Hematopoietic multipotent progenitor cell (in vitro differentiated cells): Measurements from ENCODE around the gene RIMKLA. TPM values are rescaled to one million over a fixed set of nuclear protein-coding genes. Genes with fewer than 3 reads are reported as not detected.
A peak's percentile ranks its signal among the peaks of the same experiment; 100 is the strongest.

Source experiments
- DNase-seq, 3 donors: peaks; one replicate each; pipeline ENCODE4 v3.0.0-alpha.2; 2011 to 2015; ENCODE audit warnings: low read depth in 2 of 3, low spot score in 2 of 3
- total RNA-seq: library from RNA; depleted of rRNA; stranded (reverse); fragments of >200 nt; gene quantifications from one replicate; pipeline ENCODE4 v1.2.3, GENCODE V29; 2012

Gene RIMKLA
- total RNA-seq, 1 donor, result 0.27 TPM

GRCh38 chr1:42370876-42371549 lies 9.6 kb upstream of the RIMKLA start:
- no peak for DNase-seq

GRCh38 chr1:42372796-42373195 lies 7.8 kb upstream of the RIMKLA start:
- no peak for DNase-seq

GRCh38 chr1:42379794-42380585 lies 602 bp upstream of the RIMKLA start:
- DNase-seq, result peak in 2 of 3 donors; percentile 11 to 36

- peak in 1 of 3 donors; percentile 3 for DNase-seq
Measured at GRCh38 chr1:42381280-42381673, 685 bp downstream of the RIMKLA start.

- peak in 2 of 3 donors; percentile 20 to 47 for DNase-seq
Measured at GRCh38 chr1:42385283-42385682, 4.7 kb downstream of the RIMKLA start.

GRCh38 chr1:42386051-42386450 lies 5.5 kb downstream of the RIMKLA start:
- no peak for DNase-seq

- DNase-seq, result no peak
Measured at GRCh38 chr1:42392255-42392654, 11.7 kb downstream of the RIMKLA start.

- DNase-seq, result no peak
Measured at GRCh38 chr1:42392967-42393848, 12.6 kb downstream of the RIMKLA start.

- no peak for DNase-seq
Measured at GRCh38 chr1:42399315-42400100, 18.9 kb downstream of the RIMKLA start.

- peak in 1 of 3 donors; percentile 18 for DNase-seq
Measured at GRCh38 chr1:42403880-42404400, 23.3 kb downstream of the RIMKLA start.

GRCh38 chr1:42414551-42415496 lies 34.2 kb downstream of the RIMKLA start:
- DNase-seq, result no peak

- no peak for DNase-seq
Measured at GRCh38 chr1:42417166-42417565, 36.6 kb downstream of the RIMKLA start.

- DNase-seq, result no peak
Measured at GRCh38 chr1:42418516-42418915, 37.9 kb downstream of the RIMKLA start.

- no peak for DNase-seq
Measured at GRCh38 chr1:42419126-42419821, 38.7 kb downstream of the RIMKLA start.

GRCh38 chr1:42420121-42420520 lies 39.5 kb downstream of the RIMKLA start:
- DNase-seq, result no peak

GRCh38 chr1:42420911-42421585 lies 40.5 kb downstream of the RIMKLA start:
- DNase-seq, result peak in 1 of 3 donors; percentile 23

GRCh38 chr1:42422737-42423136 lies 42.1 kb downstream of the RIMKLA start:
- no peak for DNase-seq

GRCh38 chr1:42423681-42424080 lies 43.1 kb downstream of the RIMKLA start:
- no peak for DNase-seq
